SU-DHL-6 (cell line): ENCODE measurements around the gene HOXC6.

ENCODE experiments used
- H2AFZ ChIP-seq: fragments of 200-600 bp; sonication (generic); 2 replicates; pipeline ENCODE4 v1.6.1; 2014; ENCODE audit warnings: low read depth, mild to moderate bottlenecking, moderate library complexity, mixed read lengths, antibody characterized with exemption, low read length; ENCODE audit not compliant: severe bottlenecking
- H3F3A ChIP-seq: fragments of 200-600 bp; shearing (Covaris generic); 2 replicates; pipeline ENCODE4 v1.6.0; 2016; ENCODE audit warnings: antibody characterized with exemption, mild to moderate bottlenecking; ENCODE audit not compliant: insufficient read depth
- H3K27ac ChIP-seq: fragments of 200-600 bp; sonication (generic); 2 replicates; pipeline ENCODE4 v1.5.1; 2016; ENCODE audit warnings: low read depth, mild to moderate bottlenecking, low read length, moderate library complexity, mixed read lengths
- H3K27me3 ChIP-seq: fragments of 200-600 bp; sonication (generic), shearing (Covaris generic); 2 replicates; pipeline ENCODE4 v1.6.0; 2014; ENCODE audit warnings: mild to moderate bottlenecking, low read length
- H3K36me3 ChIP-seq: fragments of 200-600 bp; sonication (generic); 2 replicates; pipeline ENCODE4 v1.6.1; 2014; ENCODE audit warnings: mild to moderate bottlenecking, low read length, mixed read lengths
- H3K4me2 ChIP-seq: fragments of 300-600, 200-600 bp; shearing (Covaris generic), sonication (generic); 2 replicates; pipeline ENCODE4 v1.6.0; 2014; ENCODE audit warnings: low read length, low read depth, mild to moderate bottlenecking; ENCODE audit not compliant: poor library complexity, severe bottlenecking
- H3K4me3 ChIP-seq: fragments of 200-600 bp; sonication (generic); 2 replicates; pipeline ENCODE4 v1.5.1; 2014; ENCODE audit warnings: antibody characterized with exemption, low read length, mild to moderate bottlenecking, mixed read lengths; ENCODE audit not compliant: insufficient read depth, poor library complexity, severe bottlenecking
- H3K79me2 ChIP-seq: fragments of 200-600 bp; sonication (generic); 2 replicates; pipeline ENCODE4 v1.6.1; 2014; ENCODE audit warnings: mild to moderate bottlenecking, low read length, moderate library complexity; ENCODE audit not compliant: insufficient read depth
- H3K9ac ChIP-seq: fragments of 200-600 bp; sonication (generic); 2 replicates; pipeline ENCODE4 v1.7.0; 2014; ENCODE audit warnings: mild to moderate bottlenecking, low read length
- H3K9me2 ChIP-seq: fragments of 200-600 bp; sonication (generic); replicated peaks from 2 replicates; pipeline ENCODE4 v1.6.1; 2014; ENCODE audit warnings: low read length; ENCODE audit not compliant: insufficient read depth
- H3K9me3 ChIP-seq: fragments of 200-600 bp; sonication (generic); 2 replicates; pipeline ENCODE4 v1.6.1; 2014; ENCODE audit warnings: low read length, mixed read lengths; ENCODE audit not compliant: insufficient read depth
- H4K20me1 ChIP-seq: fragments of 200-600 bp; sonication (generic); 2 replicates; pipeline ENCODE4 v1.6.1; 2014; ENCODE audit warnings: low read depth, mild to moderate bottlenecking, antibody characterized with exemption, low read length, moderate library complexity, mixed read lengths
- EZH2phosphoT487 ChIP-seq: fragments of 200-600 bp; sonication (generic), shearing (Covaris generic); conservative IDR thresholded peaks from 2 replicates; pipeline ENCODE4 v1.6.1; 2018; ENCODE audit warnings: mild to moderate bottlenecking, antibody characterized with exemption, low read length, moderate library complexity, mixed read lengths
- TF ChIP-seq, protein P1 (sequence below): fragments of 200-600 bp; sonication (generic); IDR thresholded peaks from one replicate; pipeline ENCODE4 v1.5.1; 2017; ENCODE audit warnings: antibody characterized with exemption, mild to moderate bottlenecking, low read length, moderate library complexity; ENCODE audit not compliant: insufficient read depth, poor library complexity, severe bottlenecking

Gene HOXC6

DNA sequence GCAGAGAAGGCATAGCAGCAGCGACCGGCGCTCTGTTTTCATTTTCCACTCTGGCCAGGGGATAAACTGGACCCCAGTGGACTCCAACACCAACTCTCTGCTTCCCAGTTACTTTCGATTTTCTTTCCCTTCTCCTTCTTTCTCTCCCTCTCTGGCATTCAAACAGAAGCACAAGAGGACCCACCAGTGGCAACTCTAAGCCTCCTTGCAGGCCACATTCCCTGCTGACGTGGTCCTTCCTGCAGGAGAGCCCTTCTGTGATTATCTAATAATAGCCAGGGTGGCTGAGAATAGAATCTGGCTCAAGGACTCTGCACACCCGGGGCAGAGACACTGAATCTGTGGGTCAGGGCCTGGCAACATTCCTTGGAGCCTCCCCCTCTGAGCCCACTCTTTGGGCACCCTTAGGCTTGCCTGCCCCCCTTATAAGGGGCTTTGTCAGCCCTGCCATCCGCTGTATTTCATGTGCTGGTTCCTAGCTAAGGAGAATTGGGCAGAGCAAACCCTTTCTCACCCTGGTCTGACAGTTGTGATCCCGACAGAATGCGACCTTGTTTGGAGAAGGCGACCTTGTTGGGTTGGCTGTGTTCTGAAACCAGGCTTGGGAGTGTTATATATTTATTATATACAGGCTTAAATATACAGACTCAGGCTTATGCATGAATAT lies 8.2 kb upstream of the HOXC6 start:
- Histone ChIP-seq H3K36me3 (no peaks in the 10 kb centered on the region), H4K20me1 (no peaks in the 10 kb centered on the region), H3K9me3 (no peaks in the 10 kb centered on the region), H3K4me2 (no peak overlapping the region), H2AFZ (no peak overlapping the region), H3K4me3 (no peak overlapping the region), H3K9ac (no peak overlapping the region), H3F3A (no peaks in the 10 kb centered on the region), H3K27ac (no peak overlapping the region), H3K27me3 (no peaks in the 10 kb centered on the region), H3K79me2 (no peaks in the 10 kb centered on the region), H3K9me2 (no peaks in the 10 kb centered on the region)
- TF ChIP-seq, protein P1, sequence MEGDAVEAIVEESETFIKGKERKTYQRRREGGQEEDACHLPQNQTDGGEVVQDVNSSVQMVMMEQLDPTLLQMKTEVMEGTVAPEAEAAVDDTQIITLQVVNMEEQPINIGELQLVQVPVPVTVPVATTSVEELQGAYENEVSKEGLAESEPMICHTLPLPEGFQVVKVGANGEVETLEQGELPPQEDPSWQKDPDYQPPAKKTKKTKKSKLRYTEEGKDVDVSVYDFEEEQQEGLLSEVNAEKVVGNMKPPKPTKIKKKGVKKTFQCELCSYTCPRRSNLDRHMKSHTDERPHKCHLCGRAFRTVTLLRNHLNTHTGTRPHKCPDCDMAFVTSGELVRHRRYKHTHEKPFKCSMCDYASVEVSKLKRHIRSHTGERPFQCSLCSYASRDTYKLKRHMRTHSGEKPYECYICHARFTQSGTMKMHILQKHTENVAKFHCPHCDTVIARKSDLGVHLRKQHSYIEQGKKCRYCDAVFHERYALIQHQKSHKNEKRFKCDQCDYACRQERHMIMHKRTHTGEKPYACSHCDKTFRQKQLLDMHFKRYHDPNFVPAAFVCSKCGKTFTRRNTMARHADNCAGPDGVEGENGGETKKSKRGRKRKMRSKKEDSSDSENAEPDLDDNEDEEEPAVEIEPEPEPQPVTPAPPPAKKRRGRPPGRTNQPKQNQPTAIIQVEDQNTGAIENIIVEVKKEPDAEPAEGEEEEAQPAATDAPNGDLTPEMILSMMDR: no peak
- no peak for TF ChIP-seq EZH2phosphoT487

- Histone ChIP-seq H2AFZ (no peak overlapping the region), H3K9me2 (no peaks in the 10 kb centered on the region), H3K27me3 (no peaks in the 10 kb centered on the region), H3K79me2 (no peaks in the 10 kb centered on the region), H3K4me3 (no peak overlapping the region), H3K4me2 (no peak overlapping the region), H3F3A (no peaks in the 10 kb centered on the region), H4K20me1 (no peaks in the 10 kb centered on the region), H3K9me3 (no peaks in the 10 kb centered on the region), H3K9ac (no peak overlapping the region), H3K36me3 (no peaks in the 10 kb centered on the region), H3K27ac (no peak overlapping the region)
- TF ChIP-seq, protein P1: no peak
- no peak for TF ChIP-seq EZH2phosphoT487
Observed at GRCh38 chr12:54020591-54021405, 7.4 kb upstream of the HOXC6 start.

DNA sequence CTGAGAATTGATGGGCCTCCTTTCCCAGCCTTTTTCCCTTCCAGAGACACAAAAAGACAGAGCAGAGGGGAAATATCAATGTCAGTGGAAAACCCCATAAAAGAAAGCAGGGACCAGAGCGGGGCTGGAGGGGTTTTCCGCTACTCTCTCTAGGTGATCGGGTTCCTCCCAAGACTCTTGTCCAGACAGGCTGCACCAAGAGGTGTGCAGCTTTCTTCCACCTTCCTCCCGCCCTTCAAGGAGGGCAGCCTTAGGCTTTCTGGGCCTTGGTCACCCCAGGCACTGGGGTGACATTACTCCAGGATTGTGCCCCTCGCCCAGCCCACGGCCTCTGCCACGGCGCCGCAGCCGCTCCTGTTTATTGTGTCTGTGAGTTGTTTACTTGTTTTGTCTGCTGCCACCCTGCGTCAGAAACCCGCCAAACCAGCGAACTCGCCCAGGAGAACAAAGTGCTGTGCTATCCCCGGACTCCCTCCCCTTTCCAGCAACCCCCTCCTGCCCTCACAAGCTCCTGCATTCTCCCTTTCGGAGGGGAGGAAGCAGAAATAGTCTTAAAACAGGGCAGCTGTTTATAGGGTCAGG lies 6.7 kb upstream of the HOXC6 start:
- H3F3A ChIP-seq: no peaks in the 10 kb centered on the region
- no peaks in the 10 kb centered on the region for H3K36me3 ChIP-seq
- H3K4me2 ChIP-seq: no peak overlapping the region
- H3K9me2 ChIP-seq: no peaks in the 10 kb centered on the region
- H3K4me3 ChIP-seq: no peak overlapping the region
- no peak overlapping the region for H2AFZ ChIP-seq
- no peak overlapping the region for H3K27ac ChIP-seq
- H3K9me3 ChIP-seq: no peaks in the 10 kb centered on the region
- H4K20me1 ChIP-seq: no peaks in the 10 kb centered on the region
- no peak overlapping the region for H3K9ac ChIP-seq
- no peaks in the 10 kb centered on the region for H3K27me3 ChIP-seq
- TF ChIP-seq, protein P1: peak; percentile 23
- TF ChIP-seq EZH2phosphoT487: no peak
- H3K79me2 ChIP-seq: no peaks in the 10 kb centered on the region
